Stromal cell of bone marrow (primary cell): Measurements from ENCODE around the gene ALPI.

Source experiments
- DNase-seq: peaks from one replicate; pipeline ENCODE4 v3.0.0-alpha.2; 2012; ENCODE audit warnings: low read depth

Gene ALPI

DNA sequence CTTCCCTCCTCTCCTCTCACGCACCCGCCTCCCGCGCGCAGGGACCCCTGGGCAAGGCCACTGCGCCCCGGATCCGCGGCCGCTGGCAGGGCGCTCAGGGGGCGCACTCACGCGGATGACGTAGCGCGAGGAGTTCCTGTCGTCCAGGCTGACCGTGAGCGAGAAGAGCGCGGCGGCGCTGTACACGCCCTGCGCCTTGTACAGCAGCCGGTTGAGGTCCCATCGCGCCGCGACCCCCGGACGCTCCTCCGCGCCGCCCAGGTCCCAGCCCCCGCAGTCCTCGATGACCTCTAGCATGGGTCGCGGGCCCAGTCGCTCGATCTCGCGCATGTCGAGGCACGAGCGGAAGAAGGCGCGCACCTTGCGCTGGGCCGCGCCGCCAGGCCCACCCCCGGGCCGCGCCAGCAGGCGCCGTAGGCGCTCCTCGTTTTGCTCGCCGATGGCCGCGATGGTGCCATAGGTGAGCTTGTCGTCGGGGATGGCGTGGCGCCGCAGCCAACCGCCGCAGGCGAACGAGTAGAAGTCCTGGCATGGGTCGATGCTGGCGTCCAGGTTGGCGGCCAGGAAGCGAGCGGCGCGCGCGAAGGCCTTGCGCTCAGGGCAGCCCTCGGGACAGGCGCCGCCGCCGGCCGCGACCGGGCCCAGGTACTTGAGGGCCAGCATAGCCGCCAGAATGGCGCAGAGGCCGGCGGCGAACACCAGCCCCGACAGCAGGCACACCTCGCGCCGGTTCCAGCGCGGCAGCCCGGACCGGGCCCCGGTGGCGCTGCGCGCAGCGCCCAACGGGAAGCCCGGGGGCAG lies 30.0 kb downstream of the ALPI start:
- DNase-seq: no peak

DNA sequence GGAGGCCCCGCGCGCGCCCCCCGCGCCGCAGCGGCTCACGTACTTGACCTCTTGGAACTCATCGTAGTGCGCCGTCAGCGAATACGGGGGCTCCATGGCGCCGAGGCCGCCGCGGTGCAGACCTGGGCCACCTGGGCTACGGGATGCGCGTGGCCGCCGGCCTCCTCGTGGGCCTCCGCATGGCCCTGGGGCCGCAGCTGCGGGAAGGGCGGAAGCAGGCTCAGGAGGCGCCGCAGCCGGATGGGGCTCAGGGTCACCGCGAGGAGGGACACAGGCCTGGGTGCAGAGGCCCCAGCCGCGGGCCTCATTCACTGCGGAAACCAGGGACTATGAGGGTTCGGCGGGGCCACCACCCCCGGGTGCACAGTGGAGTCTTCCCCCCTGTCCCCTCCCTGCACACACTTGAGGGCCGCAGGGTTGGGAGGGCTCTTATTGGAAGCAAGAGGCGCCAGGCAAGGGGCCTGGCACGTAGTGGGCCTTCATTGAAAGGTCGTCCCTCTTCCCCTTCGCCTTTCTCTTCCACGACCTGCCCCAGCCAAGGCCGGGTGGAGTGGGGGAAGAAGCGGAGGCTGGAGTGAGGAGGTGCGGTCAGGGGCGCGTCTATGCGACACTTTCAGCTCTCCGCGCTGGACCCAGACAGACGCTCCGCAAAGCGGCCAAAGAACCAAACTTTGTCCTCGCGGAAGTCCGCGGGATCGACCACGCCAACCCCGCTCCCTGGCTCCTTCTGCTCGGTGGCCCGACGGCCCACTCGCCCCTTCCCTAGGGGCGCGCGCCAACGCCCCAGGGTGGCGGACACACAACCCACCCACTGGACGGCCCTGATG lies 30.8 kb downstream of the ALPI start:
- no peak for DNase-seq

DNA sequence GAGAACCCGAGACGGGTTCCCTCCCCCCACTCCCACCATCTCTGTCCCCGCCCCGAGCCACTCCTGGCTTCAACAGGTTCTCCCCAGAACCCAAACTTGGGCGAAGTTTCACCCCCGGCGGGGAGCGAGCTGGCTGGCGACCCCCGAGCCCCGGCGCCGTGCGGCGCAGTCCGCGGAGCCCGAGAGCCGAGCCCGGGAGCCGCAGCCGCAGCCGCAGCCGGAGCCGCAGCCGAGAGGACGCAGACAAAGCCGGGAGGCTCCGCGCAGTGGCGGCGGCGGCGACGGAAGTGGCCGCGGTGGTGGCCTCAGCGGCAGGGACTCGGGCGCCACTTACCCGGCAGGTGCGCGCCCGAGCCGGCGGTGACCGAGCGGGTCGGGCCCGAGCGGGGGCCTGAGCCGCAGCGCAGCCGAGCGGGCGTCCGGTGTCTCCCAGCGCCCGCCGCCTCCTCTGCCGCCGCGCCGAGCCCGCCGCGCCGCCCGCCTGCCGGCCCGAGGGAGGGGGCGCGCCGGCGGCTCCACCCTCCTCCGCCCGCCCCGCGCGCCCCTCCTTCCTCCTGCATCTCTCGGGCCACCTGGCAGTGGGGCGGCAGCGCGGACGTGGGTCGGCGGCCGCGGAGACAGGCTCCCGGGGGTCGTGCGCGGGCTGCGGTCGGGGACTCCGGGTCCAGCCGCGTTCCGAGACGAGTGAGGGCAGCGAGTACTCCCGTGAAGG lies 31.6 kb downstream of the ALPI start, which contains the start of gene ECEL1:
Gene ECEL1 (minus strand): TSS at position 450 of the 712 bp plus-strand sequence. CDS start 1,181 bp downstream, outside the sequence.
- DNase-seq: no peak

DNA sequence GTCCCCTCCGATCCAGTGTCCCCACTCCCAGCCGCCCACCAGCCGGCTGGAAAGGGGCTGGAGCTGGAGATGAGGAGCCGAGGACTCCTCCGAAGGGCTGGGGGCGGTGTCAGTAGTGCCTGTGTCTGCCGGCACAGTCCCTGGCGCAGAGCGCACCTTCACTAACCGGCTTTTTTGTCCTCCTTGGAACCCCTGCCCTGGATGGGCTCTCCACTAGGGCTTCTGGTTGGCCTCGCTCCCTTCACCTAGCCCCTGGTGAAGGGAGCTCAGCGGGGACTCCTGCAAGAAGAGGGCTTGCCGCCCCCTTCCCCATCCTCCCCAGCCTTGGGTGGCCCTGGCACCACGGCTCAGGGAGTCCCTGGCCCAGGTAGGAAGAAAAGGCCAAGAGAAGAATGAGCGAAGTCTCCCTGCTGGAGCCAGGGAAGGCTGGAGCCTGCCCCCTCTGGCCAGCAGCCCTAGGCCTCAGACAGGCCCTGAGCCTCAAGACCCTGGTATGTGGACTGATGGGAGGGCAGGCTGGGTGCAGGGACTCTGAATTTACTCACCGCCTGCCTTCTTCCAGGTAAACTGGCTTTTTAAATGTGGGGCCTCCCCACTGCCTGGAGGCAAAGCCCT lies 32.3 kb downstream of the ALPI start:
- DNase-seq: no peak

DNA sequence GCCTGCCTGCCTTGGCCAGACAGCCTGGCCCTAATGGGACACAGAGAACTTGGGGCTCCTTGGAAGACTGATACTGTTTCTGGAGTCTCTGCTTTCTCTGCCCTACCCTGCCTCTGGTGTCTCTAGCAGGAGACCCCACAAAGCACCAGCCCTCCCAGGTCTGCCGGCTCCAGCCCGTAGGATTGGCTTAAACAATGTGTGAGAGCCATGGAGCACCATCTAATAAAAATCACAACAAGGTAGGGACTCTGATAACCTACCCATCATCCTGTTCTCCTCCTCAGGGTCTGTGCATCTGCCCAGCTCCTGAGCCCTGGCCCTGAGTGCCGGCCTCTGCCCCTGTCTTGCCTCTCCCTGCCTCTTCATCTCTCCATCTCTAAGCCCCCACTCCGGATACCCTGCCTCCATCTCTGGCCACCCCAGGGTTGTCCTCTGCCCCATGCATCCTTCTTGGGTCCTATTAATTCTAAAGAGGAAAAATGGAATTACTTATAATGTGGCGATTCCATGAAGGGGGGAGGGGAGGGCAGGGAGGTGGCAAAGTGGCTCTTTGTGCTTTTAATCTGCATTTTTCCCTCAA lies 32.9 kb downstream of the ALPI start:
- DNase-seq: no peak

DNA sequence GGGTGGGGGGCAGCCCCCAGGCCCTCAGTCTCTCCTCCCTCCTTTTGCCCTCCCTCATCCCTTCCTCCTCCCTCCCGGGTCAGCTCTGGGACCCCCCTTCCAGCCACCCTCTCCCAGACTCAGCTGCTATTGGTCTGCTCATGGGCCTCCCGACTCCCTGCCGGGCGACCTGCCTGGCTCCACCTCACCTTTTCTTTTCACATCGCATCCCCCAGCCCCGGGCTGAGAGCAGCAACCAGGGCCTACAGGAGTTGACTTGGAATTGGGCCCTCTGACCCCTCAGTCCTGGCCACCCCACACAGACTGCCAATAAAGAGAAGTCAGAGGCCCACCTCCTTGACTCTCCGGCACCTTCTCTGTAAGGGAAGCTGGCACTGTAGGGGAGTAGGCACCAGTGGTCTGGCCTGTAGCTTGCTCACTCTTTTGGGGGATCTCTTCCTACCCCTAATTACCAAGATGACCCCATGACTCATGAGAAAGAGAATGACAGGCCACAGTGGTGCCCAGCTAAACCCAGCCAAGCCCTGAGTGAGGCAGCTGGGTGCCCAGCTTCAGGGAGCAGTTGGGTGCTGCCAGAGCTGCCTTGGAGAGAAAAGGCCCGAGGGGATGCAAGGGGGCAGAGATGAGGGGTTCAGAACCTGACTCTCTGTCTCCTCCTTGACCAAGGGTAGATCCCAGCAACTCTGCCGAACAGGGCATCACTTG lies 33.7 kb downstream of the ALPI start:
- DNase-seq: no peak

DNA sequence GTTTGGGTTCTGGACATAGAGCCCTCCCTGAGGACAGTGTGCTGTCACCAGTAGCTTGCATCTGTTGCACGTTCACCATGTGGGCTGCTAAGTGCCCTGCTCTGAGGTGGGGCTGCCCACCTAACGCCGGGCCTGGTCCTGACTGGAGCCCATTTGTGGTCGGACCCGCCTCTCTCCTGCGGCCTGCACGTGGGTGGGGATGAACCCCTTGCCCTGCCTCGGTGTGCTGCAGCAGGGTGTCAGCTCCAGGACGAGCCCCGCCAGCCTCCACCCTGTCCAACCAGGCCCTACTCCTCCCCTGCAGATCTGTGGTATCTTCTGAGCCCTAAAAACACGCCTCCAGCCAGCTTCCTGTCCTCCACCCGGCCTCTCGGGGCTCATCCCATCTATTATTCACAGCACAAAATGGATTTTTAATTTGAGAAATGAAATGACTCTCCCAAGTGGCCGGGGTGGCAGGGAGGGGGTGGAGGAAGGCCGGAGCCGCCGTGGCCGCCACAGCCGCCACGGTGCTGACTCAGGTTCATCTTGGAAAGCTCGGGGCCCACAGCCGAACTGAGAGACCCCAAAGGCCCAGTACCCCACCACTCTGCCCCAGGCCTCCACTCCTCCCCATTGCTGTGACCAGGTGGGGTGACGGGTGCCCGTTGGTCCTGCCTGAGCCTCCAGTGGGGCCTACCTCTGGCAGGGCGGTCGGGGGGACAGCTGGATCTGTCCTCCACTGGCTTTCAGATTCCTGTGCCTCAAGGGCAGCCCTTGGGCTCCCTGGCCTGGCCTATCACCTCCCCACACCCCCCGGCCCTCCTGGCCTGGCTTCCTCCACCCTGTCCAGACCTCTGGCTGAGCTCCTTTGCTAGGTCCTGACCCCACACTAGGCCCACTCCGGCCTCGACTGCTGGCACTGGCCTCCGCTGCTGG lies 34.5 kb downstream of the ALPI start:
- no peak for DNase-seq

DNA sequence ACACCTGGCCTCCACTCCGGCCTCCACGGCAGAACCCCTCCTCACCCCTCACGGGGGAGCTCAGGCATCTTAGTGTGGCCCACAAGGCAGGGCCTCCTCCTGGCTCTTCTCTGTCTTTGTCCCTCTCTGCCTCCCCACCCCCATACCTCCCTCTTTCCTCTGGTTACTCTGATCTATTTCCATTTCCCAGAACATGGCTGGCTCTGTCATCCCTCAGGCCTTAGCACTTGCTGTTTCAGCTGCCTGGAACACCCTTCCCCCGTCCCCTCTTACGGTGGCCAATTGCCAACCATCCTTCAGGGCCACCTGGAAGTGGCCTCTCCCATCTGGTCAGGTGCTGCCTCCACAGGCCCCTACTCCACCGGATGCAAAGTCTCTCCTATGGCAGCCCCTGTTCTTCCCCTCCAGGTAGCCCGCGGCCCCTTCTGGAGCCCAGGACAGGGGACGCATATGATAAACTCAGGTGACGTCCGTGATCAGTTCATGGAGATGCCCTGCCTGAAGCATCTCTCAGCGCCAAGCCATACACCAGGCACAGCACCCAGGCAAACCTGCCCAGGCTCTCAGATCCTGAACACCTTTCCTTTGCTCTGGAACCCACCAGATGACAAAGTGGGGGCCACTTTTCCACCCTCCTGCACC lies 35.3 kb downstream of the ALPI start:
- DNase-seq: no peak

DNA sequence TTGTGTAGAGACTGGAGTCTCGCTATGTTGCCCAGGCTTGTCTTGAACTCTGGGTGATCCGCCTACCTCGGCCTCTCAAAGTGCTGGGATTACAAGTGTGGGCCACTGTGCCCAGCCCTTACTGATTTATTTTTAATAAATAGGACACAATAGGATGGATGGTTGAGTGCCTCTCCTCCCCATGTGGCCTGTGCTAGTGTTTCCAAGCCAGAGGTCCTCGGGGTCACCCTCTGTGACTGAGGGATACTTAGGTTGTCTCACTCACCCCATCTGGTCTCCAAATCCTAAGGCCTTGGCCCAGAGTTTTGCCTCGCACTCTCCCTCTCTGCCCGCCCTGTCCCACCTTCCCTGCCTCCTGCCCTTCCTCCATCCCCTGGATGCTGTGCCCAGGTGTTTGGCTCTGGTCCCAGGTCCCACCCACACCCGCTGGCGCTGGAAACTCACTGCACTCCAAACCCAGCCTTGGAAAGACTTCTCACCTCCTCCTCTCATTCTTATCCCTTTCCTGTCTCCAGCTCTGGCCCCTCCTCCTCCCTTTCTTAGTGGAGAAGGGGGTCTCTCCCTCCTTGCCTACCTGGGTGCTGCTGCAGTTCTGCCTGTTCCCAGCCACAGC lies 36.4 kb downstream of the ALPI start:
- DNase-seq: no peak

DNA sequence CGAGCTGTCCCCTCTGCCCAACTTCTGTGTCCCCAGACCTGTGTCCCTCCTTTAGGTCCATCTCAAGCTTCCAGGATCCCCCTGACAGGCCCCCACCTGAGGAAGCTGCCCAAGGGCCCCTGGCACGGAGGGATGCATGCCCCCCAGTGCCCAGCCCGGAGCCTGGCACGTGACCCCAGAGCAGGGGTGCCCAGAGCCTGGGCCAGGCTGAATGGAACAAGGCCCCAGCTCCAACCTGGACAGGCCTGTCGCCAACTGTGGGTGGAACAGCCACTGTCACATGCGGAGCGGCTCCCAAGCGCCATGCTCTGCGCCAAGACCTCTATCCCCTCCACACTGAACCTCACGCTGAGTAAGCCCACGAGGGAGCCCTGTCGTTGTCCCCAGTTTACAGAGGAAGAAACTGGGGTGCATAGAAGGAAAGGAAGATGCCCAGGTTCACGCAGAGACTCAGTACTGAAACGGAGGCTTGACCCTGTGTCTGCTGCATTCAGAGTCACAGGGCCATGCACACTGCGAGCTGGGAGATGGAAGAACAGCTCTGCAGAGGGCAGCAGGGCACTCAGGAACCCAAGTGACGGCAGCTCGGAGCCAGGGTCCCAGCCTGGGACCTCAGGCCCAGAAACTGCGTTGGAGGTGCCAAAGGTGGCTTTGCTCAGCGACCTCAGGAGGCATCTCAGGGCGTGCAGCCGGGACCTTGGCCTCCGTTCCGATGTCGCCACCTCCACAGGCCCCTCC lies 37.2 kb downstream of the ALPI start:
- DNase-seq: no peak

DNA sequence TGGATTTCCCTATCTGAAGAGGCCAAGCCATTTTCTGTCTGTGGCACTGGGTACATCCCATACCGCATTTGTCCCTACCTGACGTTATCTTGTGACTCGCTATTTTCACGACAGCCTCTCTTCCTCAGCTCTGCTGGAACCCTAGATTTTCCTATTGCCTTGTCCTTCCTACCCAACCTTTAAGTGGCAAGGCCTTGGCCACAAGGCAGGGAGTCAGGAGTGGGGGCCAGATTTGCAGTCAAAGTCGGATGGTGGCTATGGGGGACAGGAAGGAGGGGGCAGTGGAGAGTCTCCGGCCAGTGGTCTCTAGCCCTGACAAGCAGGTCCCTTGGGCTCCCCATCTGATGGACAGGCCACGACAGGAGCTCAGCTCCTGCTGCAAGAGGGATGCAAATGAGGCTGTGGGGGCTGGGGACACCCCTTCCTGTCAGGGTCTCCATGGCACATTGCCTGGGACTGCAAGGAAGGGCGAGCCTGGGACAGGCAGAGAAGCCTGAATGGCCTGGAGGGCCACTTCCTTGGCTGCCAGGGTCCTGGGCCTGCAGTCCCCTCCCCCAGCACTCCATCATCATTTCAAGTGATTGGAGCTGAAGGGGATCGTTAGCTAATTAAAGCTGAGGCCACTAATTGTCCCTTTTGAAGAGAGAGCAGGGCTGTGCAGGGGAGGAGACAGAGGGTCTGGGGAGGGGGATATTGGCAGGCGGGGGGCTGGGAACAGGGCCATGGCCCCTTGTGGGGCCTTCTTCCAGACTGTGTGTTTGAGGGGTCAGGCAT lies 37.9 kb downstream of the ALPI start:
- no peak for DNase-seq

DNA sequence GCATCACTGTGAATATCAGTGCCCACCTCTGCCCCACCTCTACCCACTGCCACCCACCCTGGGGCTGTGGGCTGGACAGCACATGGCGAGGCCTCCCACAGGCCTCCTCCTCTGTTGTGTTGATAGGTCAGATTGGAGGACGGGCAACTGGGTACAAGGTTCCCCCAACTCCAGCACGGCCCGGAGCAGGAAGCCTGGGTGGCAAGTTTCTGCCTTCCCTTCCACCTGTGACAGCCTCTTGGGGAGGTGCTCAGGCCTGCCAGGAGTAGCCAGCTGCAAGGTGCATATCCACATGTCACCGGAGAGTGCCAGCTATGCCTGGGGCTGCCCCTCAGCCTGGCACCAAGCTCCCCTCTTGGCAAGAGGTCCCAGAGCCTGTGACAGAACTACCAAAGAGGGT lies 38.6 kb downstream of the ALPI start:
- no peak for DNase-seq

DNA sequence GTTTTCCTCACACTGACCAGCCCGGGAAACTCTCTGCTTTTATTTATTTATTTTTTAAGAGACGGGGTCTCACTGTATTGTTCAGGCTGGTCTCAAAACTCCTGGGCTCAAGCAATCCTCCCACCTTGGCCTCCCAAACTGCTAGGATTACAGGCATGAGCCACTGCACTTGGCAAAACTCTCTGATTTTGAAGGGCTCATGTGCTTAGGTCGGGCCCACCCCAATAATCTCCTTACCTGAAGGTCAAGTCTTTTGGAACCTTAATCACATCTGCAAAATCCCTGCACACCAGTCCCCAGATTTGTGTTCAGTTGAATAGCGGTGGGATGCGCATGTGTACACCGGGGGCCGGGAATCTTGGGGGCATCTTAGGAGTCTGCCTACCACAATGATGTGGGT lies 39.3 kb downstream of the ALPI start:
- DNase-seq: no peak

DNA sequence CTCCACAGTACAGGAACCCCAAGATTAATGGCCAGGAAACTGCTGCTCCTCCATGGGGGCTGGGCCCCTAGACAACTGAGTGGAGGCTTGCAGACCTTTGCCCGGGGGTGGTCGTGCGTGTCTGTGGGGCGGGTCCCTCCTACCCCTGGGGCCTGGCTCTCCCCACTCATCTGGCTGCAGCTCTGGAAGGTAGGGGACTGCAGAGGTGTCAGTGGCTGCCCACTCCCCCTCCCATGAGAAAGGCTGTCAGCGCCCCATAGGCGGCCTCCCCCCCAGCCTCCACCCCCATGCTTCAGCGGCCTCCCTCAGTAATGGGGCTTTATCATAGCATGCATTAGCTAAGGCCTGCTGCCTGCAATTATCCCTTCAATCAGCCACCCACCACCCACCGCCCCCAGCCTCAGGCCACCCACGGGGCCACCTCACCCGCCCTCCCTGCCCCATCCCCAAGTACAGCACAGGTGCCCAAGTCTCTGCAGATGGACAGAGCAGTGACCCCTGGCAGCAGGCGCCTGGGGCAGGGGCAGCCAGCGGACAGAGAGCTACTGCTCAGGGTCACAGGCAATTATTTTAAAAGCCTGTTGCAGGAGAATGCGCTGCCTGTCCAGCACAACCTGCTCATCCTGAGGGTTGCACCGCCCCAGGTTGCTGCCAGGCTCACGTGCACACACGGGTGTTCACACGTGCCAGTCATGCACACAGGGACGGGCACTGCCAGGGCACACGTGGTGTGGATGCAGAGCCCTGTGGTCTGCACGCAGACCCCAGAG lies 40.7 kb downstream of the ALPI start:
- no peak for DNase-seq

DNA sequence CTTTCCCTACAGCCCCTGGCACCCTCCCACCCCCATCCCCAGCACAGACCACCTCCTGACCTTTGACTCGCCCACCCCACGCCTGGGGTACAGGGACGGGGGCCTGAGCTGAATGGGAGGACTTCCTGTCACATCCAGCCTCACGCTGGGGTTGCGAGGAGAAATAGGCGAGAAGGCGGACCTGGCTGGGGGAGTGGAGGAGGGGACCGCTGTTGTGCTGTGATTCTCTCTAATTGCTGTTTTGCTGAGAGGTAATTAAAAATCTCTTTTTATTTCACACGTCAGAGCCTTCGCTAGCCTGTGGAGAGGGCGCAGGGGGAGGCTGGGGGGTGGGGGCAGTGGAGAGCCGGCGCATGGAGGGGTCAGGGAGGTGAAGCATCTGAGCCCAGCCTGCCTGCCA lies 41.4 kb downstream of the ALPI start:
- DNase-seq: no peak

DNA sequence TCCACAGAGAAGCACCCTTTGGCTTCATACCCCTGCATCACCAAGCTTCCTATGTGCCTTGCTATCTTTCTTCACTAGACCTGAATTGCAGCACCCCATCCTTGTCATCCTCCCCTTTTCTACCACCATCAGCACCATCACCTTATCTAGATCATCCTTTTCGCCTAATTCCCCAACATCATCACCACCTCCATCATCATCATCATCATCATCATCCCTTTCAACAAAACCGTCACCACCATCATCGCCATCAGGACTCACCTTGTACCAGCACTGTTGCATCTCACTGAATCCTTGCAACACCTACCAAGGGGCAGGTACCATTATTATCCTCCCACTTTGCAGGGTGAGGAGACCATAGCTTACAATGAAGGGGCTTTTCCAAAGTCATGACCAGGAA lies 42.5 kb downstream of the ALPI start:
- DNase-seq: no peak

DNA sequence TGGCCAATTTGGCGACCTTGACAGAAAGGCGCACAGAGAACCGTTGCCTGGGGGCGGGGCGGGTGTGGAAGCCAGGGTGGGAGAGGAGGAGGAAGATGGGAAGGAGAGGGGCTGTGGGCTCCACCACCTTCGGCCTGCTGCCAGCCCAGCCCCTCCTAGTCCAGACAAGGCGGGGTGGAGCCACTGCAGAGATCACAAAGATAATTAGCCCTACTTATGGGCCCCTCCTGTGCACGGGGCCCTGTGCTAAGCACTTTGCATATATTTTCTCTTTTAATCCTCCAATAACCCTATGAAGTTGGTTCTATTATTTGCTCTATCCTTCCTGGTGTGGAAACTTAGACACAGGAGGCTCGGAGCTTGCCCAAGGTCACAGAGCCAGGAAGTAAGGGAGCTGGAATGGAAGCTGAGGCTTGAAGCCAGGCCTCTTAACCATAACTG lies 45.4 kb downstream of the ALPI start:
- DNase-seq: no peak
